ENCODE results near the gene VAV3.

The VAV3 gene

DNA sequence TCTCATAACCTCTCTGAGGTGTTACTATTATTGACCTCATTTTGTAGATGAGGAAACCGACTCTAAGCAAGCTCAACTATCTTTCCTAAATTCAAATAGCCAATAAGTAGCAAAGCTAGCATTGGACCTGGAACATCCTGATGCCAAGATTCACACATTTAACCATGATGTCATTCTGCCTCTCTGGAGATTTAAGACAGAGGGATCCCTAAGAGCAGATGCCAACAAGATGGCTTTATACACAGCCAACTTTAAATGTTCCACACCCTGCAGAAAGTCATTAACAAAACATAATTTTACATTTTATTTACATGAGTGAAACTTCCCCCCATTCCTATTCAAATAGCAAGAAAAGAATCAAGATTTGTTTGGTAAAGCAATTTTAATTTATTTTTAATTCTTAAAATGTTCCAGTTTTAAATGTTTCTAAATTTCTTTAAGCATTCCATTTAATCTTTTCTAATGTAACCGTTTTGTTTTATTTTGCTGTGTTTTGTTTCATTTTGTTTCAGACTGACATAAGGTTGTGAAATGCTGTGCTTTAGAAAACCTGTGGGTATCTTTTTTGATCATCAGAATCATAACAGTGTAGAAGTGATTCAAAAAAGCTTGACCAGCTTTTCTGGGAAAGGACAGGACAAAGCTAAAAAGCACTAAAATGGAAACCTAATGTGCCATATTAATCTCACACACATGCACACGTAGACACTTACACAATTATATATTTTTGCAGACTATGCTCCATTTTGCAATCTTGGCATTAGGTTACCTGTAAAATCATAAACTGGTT, 7.6 kb upstream of the VAV3 start:
- no peak for DNase-seq

DNA sequence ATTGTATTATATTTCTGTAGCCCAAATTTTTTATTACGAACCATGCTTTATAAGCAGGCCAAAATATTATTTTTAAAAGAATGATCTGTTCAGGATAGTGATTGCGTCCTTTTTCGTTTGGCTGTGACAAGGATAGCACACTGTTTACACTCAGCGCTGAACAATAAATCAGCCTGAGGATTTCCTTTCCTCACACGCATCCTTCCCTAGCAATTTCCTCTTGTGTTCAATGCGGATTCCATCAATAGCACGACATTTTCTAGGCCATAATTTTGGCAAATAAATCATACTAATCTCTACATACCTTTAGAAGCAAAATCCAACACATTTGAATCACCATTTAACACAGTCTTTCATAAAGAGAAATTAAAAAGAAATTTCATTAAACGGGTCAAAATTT, 1.6 kb upstream of the VAV3 start:
- no peak for DNase-seq

DNA sequence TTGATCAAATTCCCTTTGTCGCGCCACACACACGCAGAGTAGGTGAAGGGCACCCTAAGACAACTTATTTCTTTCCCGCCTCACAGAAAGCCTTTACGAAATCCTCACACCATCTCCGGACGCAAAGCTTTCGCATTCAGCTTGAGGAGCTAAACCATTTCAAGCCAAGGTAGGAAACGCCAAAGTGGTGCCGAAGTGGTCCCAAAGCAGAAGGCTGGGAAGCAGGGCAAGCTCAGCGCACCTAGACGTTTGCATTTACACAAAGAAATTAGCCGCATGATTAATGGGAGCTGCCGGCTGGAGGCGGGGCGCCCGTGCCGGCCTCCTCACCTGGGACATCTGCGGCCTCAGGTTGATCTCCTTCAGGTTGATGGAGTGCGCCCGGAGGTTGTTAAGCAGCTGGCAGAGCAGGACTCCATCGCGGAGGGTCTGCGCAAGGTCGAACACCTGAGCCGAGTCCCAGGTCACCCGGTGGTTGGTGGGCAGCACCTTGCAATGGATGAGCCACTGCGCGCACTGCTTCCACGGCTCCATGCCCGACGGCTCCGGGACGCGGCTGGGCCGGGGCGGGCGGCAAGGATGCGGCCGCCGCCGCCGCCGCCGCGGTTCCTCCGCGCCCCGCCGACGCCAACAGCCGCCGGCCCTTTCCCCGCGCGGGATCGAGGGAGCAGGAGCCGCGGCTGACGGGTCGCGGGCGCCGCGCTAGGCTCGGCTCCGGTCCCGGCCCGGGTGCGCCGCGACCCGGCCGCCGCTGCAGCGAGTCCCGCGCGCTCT, 457 bp downstream of the VAV3 start:
- peak; percentile 38 for DNase-seq

DNA sequence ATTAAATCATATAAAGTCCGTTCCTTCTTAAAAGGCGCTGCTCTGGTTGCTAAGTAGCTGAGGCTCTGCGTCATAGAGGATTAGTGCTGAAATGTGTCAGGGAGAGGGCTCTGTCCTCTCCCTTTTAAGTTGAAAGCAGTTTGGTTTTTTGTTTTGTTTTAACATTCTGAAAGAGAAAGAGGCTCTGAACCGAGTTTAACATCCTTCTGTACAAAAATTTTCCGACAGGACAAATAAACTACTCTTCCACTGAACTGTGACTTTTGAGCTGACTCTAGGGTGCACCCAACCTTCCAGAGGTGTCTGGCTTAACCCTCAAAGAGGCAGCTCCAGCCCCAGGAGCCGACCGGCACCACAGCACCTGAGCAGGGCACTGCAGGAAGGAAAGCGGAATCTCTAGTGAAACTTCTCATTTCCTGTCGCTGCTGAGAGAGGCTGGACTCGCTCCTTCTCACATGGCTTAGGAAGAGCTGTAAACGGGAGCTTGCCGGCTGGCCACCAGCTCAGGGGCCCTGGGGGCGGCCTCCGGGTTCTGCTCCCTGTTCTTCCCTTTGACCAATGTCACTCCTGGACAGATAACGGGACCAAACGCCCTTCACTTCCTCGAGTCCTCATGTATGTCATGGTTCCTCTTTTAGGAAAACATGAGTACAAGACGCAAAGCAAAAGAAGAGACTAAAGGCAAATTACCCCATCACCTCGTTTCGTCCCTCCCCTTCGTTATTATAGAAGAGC, 1.2 kb downstream of the VAV3 start:
- DNase-seq = peak; percentile 54

DNA sequence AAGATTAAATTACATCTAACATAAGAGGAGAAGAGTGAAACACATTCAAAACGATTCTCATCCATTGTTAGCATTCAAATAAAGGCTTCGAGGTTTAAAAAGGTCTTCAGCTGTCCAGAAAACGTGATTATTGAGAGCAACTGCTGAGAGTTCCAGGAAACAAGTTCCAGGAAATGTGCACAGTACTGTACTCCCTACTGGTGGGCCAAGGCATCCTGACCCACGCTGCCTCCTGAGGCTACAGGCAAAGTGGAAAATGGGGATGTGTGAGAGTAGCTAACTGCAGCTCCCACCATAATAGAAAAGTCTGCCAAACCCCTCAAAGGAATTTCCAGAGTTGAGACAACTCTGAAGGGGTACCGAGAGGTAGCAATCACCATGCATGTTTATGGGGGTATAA, 2.0 kb downstream of the VAV3 start:
- DNase-seq = no peak

DNA sequence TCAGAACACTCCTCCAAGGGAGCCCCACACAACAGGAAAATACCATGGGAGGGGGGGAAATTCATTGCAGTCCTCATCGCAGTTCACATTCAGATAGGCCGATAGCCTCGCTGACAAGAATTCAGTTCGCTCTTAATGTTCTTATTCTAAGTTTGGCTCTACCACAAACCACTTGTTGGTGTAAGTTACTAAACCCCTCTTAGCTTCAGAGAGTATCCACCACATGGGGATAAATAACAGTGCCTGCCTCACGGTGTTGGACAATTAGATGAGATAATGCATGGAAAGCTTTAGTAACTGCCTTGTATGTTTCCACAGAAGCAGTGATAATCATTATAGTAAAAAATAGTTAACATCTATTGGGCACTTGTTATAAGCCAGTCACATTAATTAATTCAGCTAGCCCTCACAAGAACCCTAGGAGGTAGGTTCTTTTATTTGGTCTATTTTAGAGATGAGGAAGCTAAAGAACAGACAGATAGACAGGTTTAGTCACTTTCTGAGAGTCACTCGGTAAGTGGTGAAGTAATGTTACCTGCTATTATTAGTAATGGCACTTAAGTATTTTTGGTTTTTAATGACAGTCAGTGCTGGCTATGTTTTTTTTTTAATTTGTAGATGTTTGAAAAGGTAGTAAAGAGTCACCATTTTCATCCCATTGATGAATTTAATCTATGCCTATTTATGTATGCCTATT, 10.1 kb downstream of the VAV3 start:
- DNase-seq = no peak

DNA sequence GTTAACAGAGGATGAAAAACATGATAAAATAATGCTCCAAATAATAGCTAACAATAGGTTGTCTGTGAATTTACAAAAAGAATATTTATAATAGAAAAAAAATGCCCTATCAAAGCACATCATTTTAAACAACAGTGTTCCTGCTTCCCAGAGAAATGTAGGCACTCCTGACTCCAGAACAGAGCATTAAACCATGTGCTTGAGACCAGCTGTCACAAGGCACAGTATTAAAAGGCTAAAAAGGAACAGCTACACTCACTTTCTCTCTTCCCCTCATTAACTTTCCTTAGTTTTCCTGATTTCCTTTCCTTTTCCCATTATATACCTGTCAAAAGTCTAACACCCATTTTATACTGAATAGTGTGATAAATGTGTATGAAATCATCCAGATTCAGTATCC, 10.9 kb downstream of the VAV3 start:
- DNase-seq = no peak

DNA sequence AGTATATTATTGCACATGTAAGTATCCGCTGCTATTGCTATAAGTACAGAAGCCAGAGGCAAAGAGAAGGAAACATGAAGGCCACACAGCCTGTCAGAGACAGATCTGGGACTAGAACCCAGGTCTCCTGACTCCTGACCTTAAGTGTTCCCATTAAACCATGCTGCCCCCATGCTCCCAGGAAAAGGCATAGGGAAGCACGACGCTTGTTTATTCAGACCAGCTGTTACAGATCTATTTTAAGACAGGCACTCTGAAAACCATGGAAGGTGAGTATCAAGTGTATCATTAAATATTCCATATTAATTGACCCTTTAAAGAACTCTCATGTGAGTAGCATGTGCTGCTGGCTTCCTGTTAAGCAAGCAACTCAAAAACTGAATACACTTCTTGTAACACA, 11.4 kb downstream of the VAV3 start:
- no peak for DNase-seq

DNA sequence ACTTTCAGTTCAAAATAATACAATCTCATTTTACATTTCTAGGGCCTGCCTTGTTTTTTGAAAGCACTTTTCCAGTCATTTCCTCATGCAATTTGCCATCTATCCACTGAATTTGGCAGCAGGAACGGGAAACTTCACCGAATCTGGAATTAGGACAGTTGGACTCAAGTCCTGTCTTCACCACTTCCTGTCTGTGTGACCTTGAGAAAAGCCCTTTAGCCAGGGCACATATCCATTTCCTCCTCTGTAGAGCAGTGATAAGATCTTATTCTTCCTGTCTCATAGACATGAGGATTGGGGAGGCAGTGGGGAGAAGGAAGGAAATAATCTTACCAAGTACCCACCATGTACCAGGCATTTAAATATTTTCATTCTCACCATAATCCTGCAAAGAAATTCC, 12.0 kb downstream of the VAV3 start:
- DNase-seq = no peak

DNA sequence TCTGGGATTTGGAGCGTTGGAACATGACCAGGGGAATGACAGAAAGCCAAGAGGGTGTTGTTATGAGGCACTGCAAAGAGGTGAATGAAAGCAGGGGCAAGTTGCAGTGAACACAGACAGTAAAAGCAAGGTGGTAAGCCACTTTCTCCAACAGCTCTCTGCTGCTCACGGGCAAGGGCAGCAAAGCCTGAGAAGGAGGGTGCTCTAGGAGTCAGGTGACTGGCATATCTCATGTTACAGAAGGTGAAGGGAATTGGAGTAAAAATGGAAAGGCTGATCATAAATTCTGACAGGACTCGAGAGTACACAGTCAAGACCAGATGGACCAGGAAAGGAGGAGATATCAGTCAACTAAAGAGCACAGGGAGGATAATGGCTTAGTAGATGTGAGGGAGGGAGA, 14.5 kb downstream of the VAV3 start:
- DNase-seq = no peak

DNA sequence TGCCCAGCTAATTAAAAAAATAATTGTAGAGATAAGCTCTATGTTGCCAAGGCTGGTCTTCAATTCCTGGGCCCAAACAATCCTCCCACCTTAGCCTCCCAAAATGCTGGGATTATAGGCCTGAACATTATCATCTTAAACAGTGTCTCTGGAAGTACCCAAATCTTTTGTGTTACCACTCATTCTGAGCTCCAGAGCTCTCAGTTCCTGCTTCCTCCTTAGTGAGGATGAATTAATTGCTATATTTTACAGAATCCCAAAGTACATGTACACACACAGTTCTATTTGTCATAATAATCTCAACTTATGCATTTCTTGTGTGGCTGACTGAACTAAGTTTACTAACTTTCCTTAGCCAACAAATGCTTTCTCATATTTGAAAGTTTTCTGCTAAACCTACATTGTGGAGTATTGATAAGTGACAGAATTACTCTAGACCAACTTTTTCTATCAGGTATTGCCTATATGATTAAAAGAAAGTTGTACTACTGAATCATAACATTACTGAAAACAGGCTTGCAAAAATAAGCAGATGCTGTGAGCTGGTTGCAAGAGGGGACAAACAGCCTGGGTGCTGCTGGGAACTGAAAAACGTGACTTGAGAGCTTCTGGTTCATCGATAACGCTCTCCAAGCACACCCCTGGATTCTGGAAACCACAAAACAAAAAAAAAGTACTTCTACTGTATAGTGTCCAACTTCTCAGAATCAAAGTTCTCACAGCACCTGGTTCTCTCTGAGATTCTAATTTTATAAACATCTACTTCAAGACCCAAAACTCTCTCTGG, 15.3 kb downstream of the VAV3 start:
- DNase-seq = no peak

DNA sequence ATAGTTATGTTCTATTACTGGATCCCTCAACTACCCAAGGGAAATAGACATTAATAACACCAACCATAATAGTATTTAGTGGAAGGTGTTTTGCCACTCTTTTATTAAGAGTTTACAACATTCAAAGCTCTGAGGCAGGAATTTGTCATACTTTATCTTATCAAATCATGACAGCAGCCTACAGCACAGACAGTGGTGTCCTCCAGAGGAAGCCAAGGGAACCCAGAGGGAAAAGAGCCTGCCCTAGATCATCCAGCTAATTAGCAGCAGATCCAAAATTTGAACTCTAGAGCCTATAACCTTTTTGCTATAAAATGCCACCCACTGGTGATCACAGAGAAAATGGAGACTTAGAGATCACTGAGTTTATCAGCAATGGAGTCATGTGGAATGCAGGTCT, 18.2 kb downstream of the VAV3 start:
- no peak for DNase-seq

DNA sequence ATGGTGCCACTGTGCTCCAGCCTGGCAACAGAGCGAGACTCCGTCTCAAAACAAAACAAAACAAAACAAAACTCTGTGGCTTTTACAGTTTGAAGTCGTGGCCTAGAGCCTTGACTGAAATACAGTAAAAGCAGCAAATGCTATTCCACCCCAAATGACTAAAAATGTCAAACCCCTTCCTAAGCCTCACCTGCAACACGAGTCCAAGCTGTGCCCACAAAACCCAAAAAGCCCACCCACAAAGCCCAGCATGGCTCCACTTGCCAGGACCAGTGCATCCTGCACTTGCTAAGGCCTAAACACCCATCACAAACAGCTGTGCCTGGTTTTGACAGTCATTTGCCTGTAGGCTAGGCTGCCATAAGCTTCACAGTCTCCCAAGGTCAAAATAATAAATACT, 21.3 kb downstream of the VAV3 start:
- no peak for DNase-seq

DNA sequence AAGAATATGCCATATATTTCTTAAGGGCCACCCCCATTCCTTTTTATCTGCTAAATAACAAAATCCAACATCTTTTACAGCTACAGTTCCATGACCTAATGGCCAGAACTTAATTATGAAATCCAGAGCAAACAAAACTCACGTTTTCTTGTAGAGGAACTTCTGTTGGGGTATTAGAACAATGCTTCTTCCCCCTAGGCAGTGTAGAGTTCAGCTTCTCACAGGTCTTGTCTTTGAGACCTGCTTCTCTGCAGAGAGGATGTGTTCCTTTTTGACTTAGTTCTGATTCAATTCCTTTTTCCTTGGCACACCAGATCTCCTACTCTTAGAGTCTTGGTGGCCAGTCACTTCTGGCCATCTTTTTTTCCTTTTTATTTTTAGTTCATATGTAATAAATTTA, 22.2 kb downstream of the VAV3 start:
- DNase-seq = no peak

DNA sequence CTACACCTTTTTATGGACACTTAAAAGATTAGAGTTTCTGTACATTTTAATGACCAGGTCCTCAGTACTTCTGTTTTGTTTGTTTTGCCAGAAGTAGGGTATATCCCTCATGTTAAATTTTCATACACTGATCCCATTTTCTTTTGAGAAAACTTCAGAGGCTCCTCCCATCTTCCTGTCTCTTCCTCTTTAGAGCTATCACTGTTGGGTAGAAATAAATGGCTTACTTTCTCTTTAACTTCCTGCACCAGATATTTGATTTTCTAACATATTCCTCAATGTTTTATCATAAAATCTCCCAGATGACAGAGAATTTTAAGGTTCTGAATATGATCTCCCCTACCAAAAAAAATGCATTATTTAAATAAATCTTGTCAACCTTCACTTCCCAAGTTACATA, 23.4 kb downstream of the VAV3 start:
- DNase-seq = no peak

DNA sequence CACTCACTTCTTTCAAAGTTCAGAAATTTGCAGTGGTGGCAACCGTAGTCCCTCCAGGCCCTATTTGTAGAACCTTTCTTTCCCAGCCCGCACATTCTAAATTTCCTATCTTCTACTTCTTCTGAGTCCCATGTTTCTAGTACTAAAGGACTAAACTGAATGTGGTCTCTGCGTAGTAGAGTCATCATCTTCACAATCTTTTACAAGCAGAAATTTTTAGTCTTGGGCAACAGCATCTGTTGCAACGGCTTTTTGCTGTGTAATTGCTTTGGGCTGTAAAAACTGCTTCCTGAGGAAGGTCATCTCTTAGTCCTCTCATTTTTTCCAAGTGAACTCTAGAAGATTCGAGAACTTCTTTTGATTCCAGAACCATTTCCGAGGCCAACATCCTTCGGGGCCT, 23.9 kb downstream of the VAV3 start:
- no peak for DNase-seq

DNA sequence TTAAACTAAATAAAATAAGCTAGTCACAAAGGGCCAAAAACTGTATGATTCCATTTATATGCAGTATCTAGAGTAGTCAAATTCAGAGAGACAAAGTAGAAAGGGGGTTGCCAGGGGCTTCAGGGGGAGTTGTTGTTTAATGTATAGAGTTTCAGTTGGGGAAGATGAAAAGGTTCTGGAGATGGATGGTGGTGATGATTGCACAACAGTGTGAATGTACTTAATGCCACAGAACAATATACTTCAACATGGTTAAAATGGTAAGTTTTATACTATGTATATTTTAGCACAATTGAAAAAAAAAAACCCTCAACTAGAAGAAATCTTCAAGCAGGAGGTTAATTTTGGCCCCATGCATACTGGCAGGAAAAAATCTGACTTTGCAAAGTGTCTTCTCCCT, 24.3 kb downstream of the VAV3 start:
- DNase-seq = no peak

DNA sequence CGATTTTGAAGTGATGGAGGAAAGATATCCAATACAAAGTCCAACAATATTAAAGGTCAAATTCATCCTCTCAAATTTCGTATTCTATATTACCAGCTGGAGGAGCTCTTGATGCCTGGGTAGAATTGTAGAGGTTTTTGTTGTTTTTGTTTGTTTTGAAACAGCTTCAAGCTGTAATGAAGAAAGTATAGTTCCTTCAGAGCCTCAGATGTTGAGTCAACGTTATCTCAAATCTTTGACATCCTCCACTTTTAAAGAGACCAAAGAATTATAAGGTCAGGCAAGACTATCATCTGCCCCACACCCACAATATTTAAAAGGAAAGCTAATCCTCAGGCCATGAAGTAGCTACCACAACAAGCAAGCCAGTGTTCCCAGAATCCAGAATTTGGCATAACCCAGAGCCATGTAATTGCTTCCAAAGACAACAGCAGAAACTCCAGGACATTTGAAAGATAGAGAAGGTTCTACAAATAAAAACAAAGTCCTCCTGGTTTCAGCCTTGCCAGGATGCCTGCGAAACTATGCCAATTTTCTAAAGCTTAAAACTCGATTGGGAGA, 24.9 kb downstream of the VAV3 start:
- no peak for DNase-seq

DNA sequence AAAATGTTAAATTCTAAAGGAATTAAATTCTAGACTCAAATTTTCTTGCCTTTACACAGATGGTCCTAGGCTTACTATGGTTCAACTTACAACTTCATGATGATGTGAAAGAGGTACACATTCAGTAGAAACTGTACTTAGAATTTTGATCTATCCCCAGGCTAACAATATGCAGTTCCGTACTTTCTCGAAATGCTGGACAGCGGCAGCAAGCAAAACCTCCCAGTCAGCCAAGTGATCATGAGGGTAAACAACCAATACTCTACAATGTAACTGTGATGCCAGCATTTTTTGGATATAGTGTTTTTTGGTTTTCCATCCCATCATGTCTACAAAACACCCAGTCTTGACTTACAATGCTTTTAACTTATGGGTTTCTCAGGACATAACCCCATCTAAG, 25.7 kb downstream of the VAV3 start:
- DNase-seq = no peak

DNA sequence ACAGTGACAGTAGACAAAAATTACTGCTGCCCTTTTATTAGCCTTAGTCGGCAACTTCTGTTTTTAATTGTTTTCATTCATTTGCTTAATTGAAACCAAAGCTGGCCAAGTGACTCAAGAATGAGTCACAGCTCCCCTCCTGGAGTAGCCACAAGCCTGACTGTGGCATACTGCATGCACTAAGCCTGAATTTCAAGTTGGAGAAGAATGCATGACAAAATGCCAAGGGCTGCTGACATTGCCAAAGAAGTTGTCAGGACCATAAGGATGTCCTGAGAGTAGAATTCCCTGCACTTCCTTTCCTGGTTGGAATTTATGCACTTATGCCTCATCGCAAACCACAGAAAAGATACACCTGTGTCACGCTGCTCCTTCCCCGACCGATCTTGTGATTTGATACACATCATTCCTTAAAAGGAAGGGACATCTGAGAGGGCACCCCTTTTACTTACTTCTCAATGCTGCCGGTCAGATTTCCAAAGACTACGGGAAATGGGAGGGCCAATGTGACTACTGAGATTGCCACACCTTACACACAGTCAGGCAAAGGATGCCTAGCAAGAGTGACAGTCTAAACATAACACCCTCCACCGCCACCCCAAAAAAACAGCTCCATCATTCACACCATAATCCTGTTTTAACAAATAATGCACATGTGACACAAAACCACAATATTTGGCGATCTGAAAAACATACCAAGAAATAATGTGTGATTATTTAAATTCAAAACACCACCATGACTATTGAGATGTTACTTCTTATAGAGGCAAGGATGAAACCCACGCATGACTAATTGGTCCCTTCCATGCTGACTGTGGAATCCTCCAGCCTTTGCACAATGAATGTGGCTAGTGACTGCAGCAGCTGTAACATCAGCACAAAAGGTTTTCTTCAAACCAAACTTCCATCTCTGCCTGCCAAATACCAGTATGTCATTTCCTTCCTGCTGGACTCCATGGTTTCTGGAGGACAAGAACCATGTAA, 28.2 kb downstream of the VAV3 start:
- peak; percentile 49 for DNase-seq
